Right cardiac atrium (tissue), 5 donors: ENCODE measurements around the gene HAUS2. TPM values are rescaled to one million over a fixed set of nuclear protein-coding genes. Genes with fewer than 3 reads are reported as not detected.
"Not testable (repeated sequence)": the region's sequence is repeated elsewhere in the genome, so short reads cannot be mapped to it uniquely, and the experiment has no call there.

Experiments
- ATAC-seq, 2 donors: fragments of 200-7000 bp; cut with Tn5 transposase; one replicate each; pipeline versions ENCODE4 v1.8.0 to v1.9.1; 2020; ENCODE audit warnings: moderate library complexity in 2 of 2, mild to moderate bottlenecking in 1 of 2
- DNase-seq, 3 donors: peaks; one replicate each; pipeline ENCODE4 v3.0.0-alpha.2; 2020
- H3K27ac ChIP-seq: one replicate; pipeline ENCODE4 v1.5.1; 2013; ENCODE audit warnings: mild to moderate bottlenecking, low read length, control low read depth, moderate library complexity
- H3K27me3 ChIP-seq: one replicate; pipeline ENCODE4 v1.6.1; 2013; ENCODE audit not compliant: control insufficient read depth, insufficient read depth
- H3K4me1 ChIP-seq: one replicate; pipeline ENCODE4 v1.6.1; 2013; ENCODE audit warnings: low read length; ENCODE audit not compliant: control insufficient read depth, insufficient read depth
- H3K4me3 ChIP-seq: one replicate; pipeline ENCODE4 v1.5.1; 2013; ENCODE audit warnings: low read length, control low read depth
- H3K9me3 ChIP-seq: one replicate; pipeline ENCODE4 v1.6.1; 2013; ENCODE audit warnings: low read length; ENCODE audit not compliant: control insufficient read depth
- WGBS: extraction: QIAGEN DNeasy Blood & Tissue Kit; methylation state at CpG from one replicate; pipeline ENCODE4 v1.1.7; 2013; 5-methylcytosine and 5-hydroxymethylcytosine counted together
- intact Hi-C, 4 donors: fragments of 100-400 bp; cut with DNase I; formaldehyde crosslinking; loops; one replicate each; pipeline versions ENCODE4 v1.11.0 to v1.14.0; 2022 to 2023
- polyA plus RNA-seq: library from polyadenylated mRNA; stranded (reverse); fragments of 200-250 nt; gene quantifications from one replicate; pipeline ENCODE4 v1.2.3, GENCODE V29; 2013
- total RNA-seq, 4 donors: library from RNA; stranded (reverse); fragmentation: NEBNext Ultra II Directional; extraction: Animal tissue kit (Norgen Biotek cat#: 25700); gene quantifications; one replicate each; pipeline ENCODE4 v1.2.1, GENCODE V29; 2021
- donor health status: healthy with polysubstance abuse.
- donor health status: DM: no; HTN: yes; CAD: no.
- donor health status: DM: no; HTN: no; CAD: no.
- donor health status: DM: no; HTN: yes; CAD: no; lungs with severe emphysema.
- donor health status: DM: yes; HTN: yes; CAD: no.

Gene HAUS2
- total and polyA plus RNA-seq, 5 donors = 10.0 to 15.2 (median 12.4) TPM

- Histone ChIP-seq H3K27me3 (no peaks in the 10 kb centered on the region), H3K4me1 (no peaks in the 10 kb centered on the region), H3K27ac (peak overlapping the region; percentile 48), H3K9me3 (no peaks in the 10 kb centered on the region), H3K4me3 (no peak overlapping the region)
- ATAC-seq = peak; percentile 78 to 91
- 41% methylated on average over 4 of the region's 4 CpGs for WGBS
- intact Hi-C loops = no loop called here
- DNase-seq = peak; percentile 49 to 76 (median 59)
These were observed 44.5 kb downstream of the HAUS2 start for GRCh38 chr15:42593143-42593542.

DNA sequence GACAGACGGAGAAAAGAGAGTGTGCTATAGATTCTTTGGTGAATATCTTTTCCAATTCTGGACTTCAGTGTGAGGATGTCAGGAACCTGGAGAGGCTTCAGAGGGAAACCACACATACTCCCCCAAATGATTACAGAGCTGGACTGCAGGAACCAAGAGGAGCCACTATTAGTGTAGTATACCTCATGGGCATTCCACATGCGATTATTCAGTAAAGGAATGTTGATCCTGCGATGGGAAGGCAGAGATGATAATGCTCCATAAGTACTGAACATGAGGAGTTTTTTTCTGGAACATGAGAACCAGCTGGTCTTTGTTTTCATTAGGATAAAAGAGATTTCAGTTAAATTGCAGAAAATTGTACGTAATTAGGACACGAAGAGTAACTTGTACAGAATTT, 45.5 kb downstream of the HAUS2 start:
- no peaks in the 10 kb centered on the region for H3K4me1 ChIP-seq
- no peak overlapping the region for H3K27ac ChIP-seq

DNA sequence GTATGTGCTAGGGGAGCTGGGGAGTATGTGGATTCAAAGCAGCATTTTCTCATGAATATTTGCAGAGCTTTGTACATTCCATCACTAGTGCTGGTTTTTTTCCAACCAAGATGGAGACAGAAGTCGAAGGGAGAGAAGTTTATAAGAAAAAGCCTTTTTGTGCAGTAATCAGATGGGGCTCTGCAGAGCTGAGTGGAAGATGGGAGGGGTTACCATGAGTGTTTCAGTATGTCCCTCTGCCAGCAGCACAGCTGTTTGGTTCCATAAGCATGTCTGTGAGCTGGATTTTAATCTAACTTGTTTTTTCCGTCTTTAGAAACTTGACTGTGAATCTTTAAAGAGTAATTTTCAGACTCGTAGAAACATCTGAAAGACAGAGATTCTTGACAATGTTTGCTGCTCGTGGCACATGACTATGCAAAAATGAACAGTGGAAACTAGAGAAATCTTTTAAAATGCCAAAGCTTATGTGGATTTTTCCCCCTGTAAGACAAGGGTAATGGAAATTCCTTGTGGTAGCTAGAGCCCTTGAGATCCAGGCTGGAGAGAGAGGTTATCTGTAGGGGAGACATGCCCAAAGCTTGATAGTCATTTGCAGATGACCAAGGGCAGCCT, 47.1 kb downstream of the HAUS2 start:
- intact Hi-C loops = no loop called here
- H3K4me3 ChIP-seq = no peak overlapping the region
- peak; percentile 46 to 84 (median 56) for DNase-seq
- H3K4me1 ChIP-seq = no peaks in the 10 kb centered on the region
- peak; percentile 63 to 66 for ATAC-seq
- H3K27ac ChIP-seq = peak overlapping the region; percentile 21
- no peaks in the 10 kb centered on the region for H3K9me3 ChIP-seq
- no peaks in the 10 kb centered on the region for H3K27me3 ChIP-seq
- WGBS = 40% methylated on average over 4 of the region's 4 CpGs

More for the DNA sequence above, 45.5 kb downstream of the HAUS2 start:
- no peak overlapping the region for H3K4me3 ChIP-seq
- H3K27me3 ChIP-seq = no peaks in the 10 kb centered on the region
- DNase-seq (no peak), ATAC-seq (no peak)
- H3K9me3 ChIP-seq = no peaks in the 10 kb centered on the region
- WGBS = 60% methylated on average over 5 of the region's 5 CpGs
- intact Hi-C loops = no loop called here

GRCh38 chr15:42601316-42601715, 52.7 kb downstream of the HAUS2 start:
- intact Hi-C loops, ATAC-seq, H3K4me3 ChIP-seq, H3K27ac ChIP-seq, H3K4me1 ChIP-seq, H3K27me3 ChIP-seq, H3K9me3 ChIP-seq: not testable (repeated sequence)
- WGBS = 97% methylated on average over 30 of the region's 30 CpGs
- peak in 1 of 3 donors; percentile 60 for DNase-seq

- intact Hi-C loops = no loop called here
- Histone ChIP-seq H3K27me3 (no peaks in the 10 kb centered on the region), H3K4me1 (no peaks in the 10 kb centered on the region), H3K4me3 (no peak overlapping the region), H3K27ac (no peak overlapping the region), H3K9me3 (no peaks in the 10 kb centered on the region)
- ATAC-seq (no peak), DNase-seq (no peak)
- WGBS = 89% methylated on average over 3 of the region's 3 CpGs
These were observed 53.9 kb downstream of the HAUS2 start for GRCh38 chr15:42602501-42602900.

GRCh38 chr15:42603978-42604377, 55.3 kb downstream of the HAUS2 start:
- no peaks in the 10 kb centered on the region for H3K9me3 ChIP-seq
- intact Hi-C loops = no loop called here
- no peak overlapping the region for H3K27ac ChIP-seq
- ATAC-seq (no peak), DNase-seq (no peak)
- H3K27me3 ChIP-seq = no peaks in the 10 kb centered on the region
- no peak overlapping the region for H3K4me3 ChIP-seq
- H3K4me1 ChIP-seq = peaks cover 5% of the 10 kb centered on the region
- 89% methylated on average over 2 of the region's 2 CpGs for WGBS

DNA sequence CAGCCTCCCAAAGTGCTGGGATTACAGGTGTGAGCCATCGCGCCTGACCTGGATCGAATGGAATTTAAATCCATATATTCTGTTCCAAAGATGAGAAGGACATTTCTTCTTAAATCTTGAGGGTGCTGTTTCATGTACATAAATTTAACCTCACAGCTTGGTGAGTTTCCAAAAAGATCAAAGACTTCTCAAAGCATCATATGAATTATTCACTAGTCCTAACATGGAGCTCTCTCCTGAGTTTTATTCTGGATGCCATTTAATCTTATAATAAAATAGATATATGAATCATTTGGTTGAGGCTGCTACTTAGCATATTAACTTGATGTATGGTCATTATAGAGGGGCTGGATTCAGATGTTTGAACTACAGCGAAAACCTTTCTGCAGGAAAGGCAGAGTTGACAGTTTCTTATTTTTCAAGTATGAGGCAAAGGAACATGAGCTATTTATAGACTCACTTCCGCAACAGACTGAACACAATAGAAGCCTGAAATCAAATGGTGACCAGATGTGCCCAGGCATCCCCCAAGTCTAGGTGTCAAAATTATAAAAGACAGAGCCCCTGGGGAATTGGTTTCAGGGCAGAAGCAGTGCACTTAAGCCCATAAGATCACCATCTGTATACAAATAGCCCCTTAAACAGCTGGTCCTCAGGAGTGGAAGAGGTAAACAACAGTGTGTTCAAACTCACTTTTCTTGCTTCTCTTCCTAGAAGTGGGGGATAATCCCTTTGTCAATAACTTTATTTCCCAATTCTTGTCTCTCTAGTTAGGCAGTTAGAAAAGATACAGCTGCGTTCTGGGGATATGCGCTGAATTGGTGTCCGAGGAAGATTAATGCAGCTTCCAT, 56.5 kb downstream of the HAUS2 start:
- DNase-seq (no peak), ATAC-seq (peak; percentile 69 to 76)
- intact Hi-C loops = no loop called here
- WGBS = 61% methylated on average over 8 of the region's 8 CpGs
- H3K9me3 ChIP-seq = no peaks in the 10 kb centered on the region
- H3K27me3 ChIP-seq = no peaks in the 10 kb centered on the region
- no peak overlapping the region for H3K4me3 ChIP-seq
- no peak overlapping the region for H3K27ac ChIP-seq
- peaks cover 7% of the 10 kb centered on the region for H3K4me1 ChIP-seq

DNA sequence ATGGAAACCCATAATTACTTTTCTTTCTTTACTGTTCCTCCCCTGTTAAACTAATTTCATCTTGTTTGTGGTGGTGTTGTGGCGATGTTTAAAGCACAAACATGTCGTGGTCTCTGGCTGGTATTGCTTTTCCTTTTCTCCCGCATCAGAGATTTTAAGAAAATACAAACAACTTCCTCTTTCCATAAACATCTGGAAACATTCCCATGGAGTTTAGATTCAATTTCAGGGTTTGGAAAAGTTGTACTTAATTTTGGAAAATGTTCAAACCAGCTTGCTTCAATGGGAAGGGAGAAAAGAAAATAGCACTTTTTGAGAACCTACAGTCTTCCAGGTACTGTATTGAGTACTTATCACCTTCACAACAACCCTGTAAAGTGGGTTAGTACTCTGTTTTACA, 57.2 kb downstream of the HAUS2 start:
- WGBS = 57% methylated on average over 3 of the region's 3 CpGs
- intact Hi-C loops = no loop called here
- Histone ChIP-seq H3K27me3 (no peaks in the 10 kb centered on the region), H3K4me3 (no peak overlapping the region), H3K27ac (no peak overlapping the region), H3K4me1 (peaks cover 7% of the 10 kb centered on the region), H3K9me3 (no peaks in the 10 kb centered on the region)
- ATAC-seq = no peak
- no peak for DNase-seq

DNA sequence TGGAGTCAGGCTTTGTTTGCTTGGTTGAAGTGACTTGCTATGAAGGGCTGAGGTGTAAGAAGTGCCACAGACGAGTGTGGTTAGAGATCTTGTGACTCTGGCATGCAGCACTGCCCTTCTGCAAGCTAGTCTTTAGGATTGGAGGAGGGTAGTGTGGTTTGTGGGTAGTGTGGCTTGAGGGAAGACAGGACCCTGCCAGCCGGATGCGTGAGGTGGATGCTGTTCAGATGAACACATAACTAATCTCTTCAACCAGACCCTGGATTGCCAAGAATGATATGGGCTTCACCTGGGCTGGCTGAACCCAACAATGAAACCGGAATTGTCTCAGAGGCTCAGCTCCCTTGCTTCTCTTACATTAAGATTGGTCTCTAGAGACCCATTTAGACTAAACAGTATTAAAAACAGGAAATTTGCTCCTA, 59.5 kb downstream of the HAUS2 start:
- Histone ChIP-seq H3K27me3 (no peaks in the 10 kb centered on the region), H3K27ac (no peak overlapping the region), H3K4me1 (peaks cover 7% of the 10 kb centered on the region), H3K4me3 (no peak overlapping the region), H3K9me3 (no peaks in the 10 kb centered on the region)
- intact Hi-C loops = no loop called here
- ATAC-seq (peak; percentile 7 to 24), DNase-seq (no peak)
- WGBS = 22% methylated on average over 4 of the region's 4 CpGs

- Histone ChIP-seq H3K4me3 (no peak overlapping the region), H3K9me3 (no peaks in the 10 kb centered on the region), H3K4me1 (peaks cover 7% of the 10 kb centered on the region), H3K27me3 (no peaks in the 10 kb centered on the region), H3K27ac (no peak overlapping the region)
- DNase-seq = no peak
- WGBS = 53% methylated on average over 7 of the region's 7 CpGs
- intact Hi-C loops = no loop called here
- ATAC-seq = no peak
These were observed 60.3 kb downstream of the HAUS2 start for GRCh38 chr15:42608752-42609488.

DNA sequence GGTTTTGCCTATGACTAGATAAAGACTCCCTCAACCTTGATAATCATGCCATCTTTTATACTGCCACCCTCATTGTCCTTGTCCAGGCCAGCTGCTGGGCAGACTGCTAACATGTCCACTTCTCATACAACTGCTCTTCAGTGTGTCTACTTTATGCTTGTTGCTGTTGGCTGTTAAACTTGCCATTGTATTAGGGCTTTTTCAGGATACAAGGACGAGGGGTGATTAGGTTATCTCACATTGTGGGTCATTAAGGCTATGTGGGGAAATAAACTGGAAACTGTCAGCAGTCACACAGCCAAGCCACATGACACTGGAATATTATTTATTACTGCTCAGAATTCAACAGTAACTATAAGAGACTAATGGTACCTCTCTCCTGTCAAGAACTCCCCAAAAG, 62.9 kb downstream of the HAUS2 start:
- H3K4me3 ChIP-seq = no peak overlapping the region
- WGBS = 29% methylated on average over 1 of the region's 1 CpG
- H3K27me3 ChIP-seq = no peaks in the 10 kb centered on the region
- DNase-seq (no peak), ATAC-seq (peak in 1 of 2 donors; percentile 77)
- H3K4me1 ChIP-seq = peaks cover 10% of the 10 kb centered on the region
- intact Hi-C loops = no loop called here
- H3K9me3 ChIP-seq = no peaks in the 10 kb centered on the region
- no peak overlapping the region for H3K27ac ChIP-seq
